ENCODE measurements around the gene CSF1. TPM values are rescaled to one million over a fixed set of nuclear protein-coding genes. Genes with fewer than 3 reads are reported as not detected.

CSF1 gene
- total RNA-seq, 1 donor from 2014 or later: 9.8 TPM

Other genes with a start within 250 kb of the CSF1 start
- gene GSTM2, start 242.8 kb upstream of the CSF1 start, total RNA-seq: 68.4 TPM
- gene GSTM1, start 223.0 kb upstream of the CSF1 start, total RNA-seq: not detected
- 12.3 TPM for gene GSTM5, start 198.6 kb upstream of the CSF1 start, total RNA-seq
- gene GSTM3, start 169.8 kb upstream of the CSF1 start, total RNA-seq: 40.7 TPM
- not detected for gene EPS8L3, start 146.9 kb upstream of the CSF1 start, total RNA-seq
- gene AHCYL1, start 73.9 kb downstream of the CSF1 start, total RNA-seq: 40.5 TPM
- 41.3 TPM for gene STRIP1, start 123.8 kb downstream of the CSF1 start, total RNA-seq
- not detected for gene ALX3, start 159.8 kb downstream of the CSF1 start, total RNA-seq
- gene UBL4B, start 201.6 kb downstream of the CSF1 start, total RNA-seq: 0.20 TPM
- gene SLC6A17, start 239.6 kb downstream of the CSF1 start, total RNA-seq: 0.79 TPM